GM23338 (cell line): Measurements from ENCODE around the gene HEATR9. TPM values are rescaled to one million over a fixed set of nuclear protein-coding genes. Genes with fewer than 3 reads are reported as not detected.

Source experiments
- ATAC-seq: fragments of 200-7000 bp; cut with Tn5 transposase; 3 replicates; pipeline ENCODE4 v1.9.1; 2020
- DNase-seq: peaks from one replicate; pipeline ENCODE4 v3.0.0-alpha.2; 2015; ENCODE audit warnings: low spot score
- H2AFZ ChIP-seq: fragments of 200-600 bp; sonication (generic); 2 replicates; pipeline ENCODE4 v1.8.0; 2016; ENCODE audit warnings: antibody characterized with exemption, mild to moderate bottlenecking, moderate library complexity
- H3F3A ChIP-seq: fragments of 200-600 bp; sonication (generic); replicated peaks from 2 replicates; pipeline ENCODE4 v1.8.0; 2017; ENCODE audit warnings: antibody characterized with exemption, mixed run types, low read depth
- H3K27ac ChIP-seq: fragments of 200-600 bp; sonication (generic); 2 replicates; pipeline ENCODE4 v1.6.1; 2016; ENCODE audit warnings: low read depth
- H3K27me3 ChIP-seq: fragments of 200-600 bp; sonication (generic); 2 replicates; pipeline ENCODE4 v1.8.0; 2016; ENCODE audit warnings: mild to moderate bottlenecking, mixed run types, moderate library complexity; ENCODE audit not compliant: insufficient read depth
- H3K36me3 ChIP-seq: fragments of 200-600 bp; sonication (generic); 2 replicates; pipeline ENCODE4 v1.8.0; 2016; ENCODE audit warnings: mild to moderate bottlenecking; ENCODE audit not compliant: insufficient read depth
- H3K4me1 ChIP-seq: fragments of 200-600 bp; sonication (generic); 2 replicates; pipeline ENCODE4 v1.8.0; 2016; ENCODE audit warnings: mild to moderate bottlenecking, moderate library complexity; ENCODE audit not compliant: insufficient read depth
- H3K4me2 ChIP-seq: fragments of 200-600 bp; sonication (generic); 2 replicates; pipeline ENCODE4 v1.7.1; 2017; ENCODE audit warnings: mixed run types
- H3K4me3 ChIP-seq: fragments of 200-600 bp; sonication (generic); 2 replicates; pipeline ENCODE4 v1.6.1; 2016; ENCODE audit warnings: mixed run types
- H3K79me2 ChIP-seq: fragments of 200-600 bp; sonication (generic); replicated peaks from 2 replicates; pipeline ENCODE4 v1.8.0; 2017; ENCODE audit warnings: mild to moderate bottlenecking; ENCODE audit not compliant: insufficient read depth
- H3K9me2 ChIP-seq: fragments of 200-600 bp; sonication (generic); 2 replicates; pipeline ENCODE4 v1.8.0; 2017; ENCODE audit not compliant: insufficient read depth
- H4K20me1 ChIP-seq: fragments of 200-600 bp; sonication (generic); replicated peaks from 2 replicates; pipeline ENCODE4 v1.8.0; 2017; ENCODE audit warnings: mild to moderate bottlenecking; ENCODE audit not compliant: insufficient read depth
- H3K27ac Mint-ChIP-seq: 2 replicates; pipeline ENCODE4 v1.8.0; 2020; ENCODE audit warnings: inconsistent platforms, mild to moderate bottlenecking, moderate library complexity, mixed read lengths
- H3K27me3 Mint-ChIP-seq: 3 replicates; pipeline ENCODE4 v1.8.0; 2022; ENCODE audit warnings: low read depth, mild to moderate bottlenecking, moderate library complexity, mixed read lengths, inconsistent platforms; ENCODE audit not compliant: insufficient read depth, poor library complexity
- H3K36me3 Mint-ChIP-seq: 3 replicates; pipeline ENCODE4 v1.8.0; 2021; ENCODE audit warnings: low read depth, mild to moderate bottlenecking, inconsistent platforms, moderate library complexity, mixed read lengths
- H3K4me1 Mint-ChIP-seq: 3 replicates; pipeline ENCODE4 v1.8.0; 2020; ENCODE audit warnings: mild to moderate bottlenecking, inconsistent platforms, mixed read lengths
- H3K4me3 Mint-ChIP-seq: 3 replicates; pipeline ENCODE4 v1.8.0; 2021; ENCODE audit warnings: moderate library complexity, mild to moderate bottlenecking, inconsistent platforms, mixed read lengths
- H3K9me3 Mint-ChIP-seq: 3 replicates; pipeline ENCODE4 v1.8.0; 2020; ENCODE audit warnings: moderate library complexity, mild to moderate bottlenecking, inconsistent platforms, mixed read lengths
- CREB1 ChIP-seq: fragments of 250-450 bp; sonication (Bioruptor Pico); IDR thresholded peaks from 2 replicates; pipeline ENCODE4 v1.5.0; 2020; ENCODE audit warnings: low read depth, mild to moderate bottlenecking, moderate library complexity
- ETS1 ChIP-seq: IDR thresholded peaks from 2 replicates; pipeline ENCODE4 v1.6.1; 2016; ENCODE audit warnings: antibody characterized with exemption
- EZH2 ChIP-seq: fragments of 200-600 bp; sonication (generic); IDR thresholded peaks from one replicate; pipeline ENCODE4 v1.8.0; 2017; ENCODE audit warnings: antibody characterized with exemption, mild to moderate bottlenecking, low read depth; ENCODE audit not compliant: unreplicated experiment
- EZH2phosphoT487 ChIP-seq: fragments of 200-600 bp; sonication (generic); IDR thresholded peaks from one replicate; pipeline ENCODE4 v1.8.1; 2018; ENCODE audit warnings: antibody characterized with exemption; ENCODE audit not compliant: unreplicated experiment
- JUNB ChIP-seq: IDR thresholded peaks from one replicate; pipeline ENCODE4 v1.6.1; 2016; ENCODE audit warnings: antibody characterized with exemption; ENCODE audit not compliant: unreplicated experiment
- NANOG ChIP-seq: IDR thresholded peaks from 2 replicates; pipeline ENCODE4 v1.6.1; 2016; ENCODE audit warnings: antibody characterized with exemption, borderline replicate concordance
- POLR2AphosphoS5 ChIP-seq: IDR thresholded peaks from 2 replicates; pipeline ENCODE4 v1.6.1; 2016; ENCODE audit warnings: antibody characterized with exemption, low read depth
- REST ChIP-seq: IDR thresholded peaks from one replicate; pipeline ENCODE4 v1.6.1; 2018; ENCODE audit warnings: antibody characterized with exemption; ENCODE audit not compliant: unreplicated experiment
- STAT1 ChIP-seq: IDR thresholded peaks from one replicate; pipeline ENCODE4 v1.6.1; 2016; ENCODE audit warnings: antibody characterized with exemption; ENCODE audit not compliant: unreplicated experiment
- ZNF114 ChIP-seq: fragments of 250-450 bp; sonication (Bioruptor Pico); IDR thresholded peaks from 2 replicates; pipeline ENCODE4 v1.5.0; 2020; ENCODE audit warnings: mild to moderate bottlenecking, moderate library complexity
- ZNF462 ChIP-seq: fragments of 250-450 bp; sonication (Bioruptor Pico); IDR thresholded peaks from 2 replicates; pipeline ENCODE4 v1.5.0; 2020; ENCODE audit warnings: mild to moderate bottlenecking, moderate library complexity
- polyA plus RNA-seq: library from polyadenylated mRNA; unstranded; fragments of >200 nt; fragmentation: Nextera tagmentation; extraction: Ambion mirVana; gene quantifications from 2 replicates; pipeline ENCODE4 v1.2.1, GENCODE V29; 2016
- total RNA-seq: library from RNA; depleted of rRNA; stranded (reverse); fragments of >200 nt; shearing (Covaris generic); gene quantifications from 2 replicates; pipeline ENCODE4 v1.2.3, GENCODE V29; 2014

The HEATR9 gene
- total and polyA plus RNA-seq, 2 experiments from 2014 or later: not detected

GRCh38 chr17:35807371-35808144, 61.1 kb downstream of the HEATR9 start:
- Mint-ChIP-seq H3K36me3 (peaks cover 19% of the 10 kb centered on the region), H3K9me3 (no peaks in the 10 kb centered on the region; the same call in 2 of the 3 replicates), H3K27me3 (peaks cover 6% of the 10 kb centered on the region), H3K4me1 (peaks cover 22% of the 10 kb centered on the region), H3K27ac (peak overlapping the region; percentile 100), H3K4me3 (peak overlapping the region; percentile 95)
- H3K36me3 ChIP-seq: no peaks in the 10 kb centered on the region
- H3K4me3 ChIP-seq: no peak overlapping the region
- H4K20me1 ChIP-seq: peaks cover 21% of the 10 kb centered on the region; the same call in 1 of the 2 replicates
- DNase-seq: no peak
- H3K79me2 ChIP-seq: peaks cover 32% of the 10 kb centered on the region
- H3K4me2 ChIP-seq: peak overlapping the region; percentile 52
- H3K9me2 ChIP-seq: no peaks in the 10 kb centered on the region
- no peaks in the 10 kb centered on the region for H3K27me3 ChIP-seq
- TF ChIP-seq ZNF462 (no peak), POLR2AphosphoS5 (no peak), STAT1 (no peak), ZNF114 (CRISPR knock-in tag) (no peak), NANOG (no peak), CREB1 (CRISPR knock-in tag) (no peak), EZH2phosphoT487 (no peak), EZH2 (no peak), JUNB (no peak), ETS1 (no peak), REST (no peak)
- no peak for ATAC-seq
- peak overlapping the region; percentile 89; the same call in 1 of the 2 replicates for H3K27ac ChIP-seq
- H3K4me1 ChIP-seq: peaks cover 21% of the 10 kb centered on the region
- peak overlapping the region; percentile 1; the same call in 1 of the 2 replicates for H2AFZ ChIP-seq
- H3F3A ChIP-seq: no peaks in the 10 kb centered on the region
